IMR-90 (cell line): Measurements from ENCODE around the gene POLD4.

Experiments used
- BHLHE40 ChIP-seq: fragments of 150-350 bp; IDR thresholded peaks from 2 replicates; pipeline ENCODE4 v1.6.1; 2016; ENCODE audit warnings: mild to moderate bottlenecking, low read depth, low read length
- CEBPB ChIP-seq: IDR thresholded peaks from 2 replicates; pipeline ENCODE4 v1.6.1; 2012; ENCODE audit warnings: low read depth, low read length, improper control_type of control experiment
- MAFK ChIP-seq: IDR thresholded peaks from 2 replicates; pipeline ENCODE4 v1.6.1; 2012; ENCODE audit warnings: low read depth, low read length, improper control_type of control experiment
- MAZ ChIP-seq: IDR thresholded peaks from 2 replicates; pipeline ENCODE4 v1.6.1; 2012; ENCODE audit warnings: low read depth, mild to moderate bottlenecking, low read length, improper control_type of control experiment, moderate library complexity, borderline replicate concordance
- POLR2A ChIP-seq: IDR thresholded peaks from 2 replicates; pipeline ENCODE4 v1.6.1; 2012; ENCODE audit warnings: mild to moderate bottlenecking, low read depth, low read length
- RAD21 ChIP-seq: IDR thresholded peaks from 2 replicates; pipeline ENCODE4 v1.6.1; 2012; ENCODE audit warnings: low read length, improper control_type of control experiment
- RFX5 ChIP-seq: IDR thresholded peaks from 2 replicates; pipeline ENCODE4 v1.8.0; 2012; ENCODE audit warnings: low read depth, mild to moderate bottlenecking, low read length, moderate library complexity
- SMC3 ChIP-seq: fragments of 150-350 bp; IDR thresholded peaks from 2 replicates; pipeline ENCODE4 v1.6.1; 2016; ENCODE audit warnings: low read depth, mild to moderate bottlenecking, antibody characterized with exemption, low read length, moderate library complexity
- TF ChIP-seq, protein P1 (sequence below): conservative IDR thresholded peaks from 2 replicates; pipeline ENCODE4 v1.5.1; 2012; ENCODE audit warnings: mild to moderate bottlenecking, low read depth, low read length, improper control_type of control experiment
- TF ChIP-seq, protein P2 (sequence below): fragments of 150-350 bp; IDR thresholded peaks from 2 replicates; pipeline ENCODE4 v1.6.1; 2016; ENCODE audit warnings: low read depth, mild to moderate bottlenecking, low read length, moderate library complexity, borderline replicate concordance

DNA sequence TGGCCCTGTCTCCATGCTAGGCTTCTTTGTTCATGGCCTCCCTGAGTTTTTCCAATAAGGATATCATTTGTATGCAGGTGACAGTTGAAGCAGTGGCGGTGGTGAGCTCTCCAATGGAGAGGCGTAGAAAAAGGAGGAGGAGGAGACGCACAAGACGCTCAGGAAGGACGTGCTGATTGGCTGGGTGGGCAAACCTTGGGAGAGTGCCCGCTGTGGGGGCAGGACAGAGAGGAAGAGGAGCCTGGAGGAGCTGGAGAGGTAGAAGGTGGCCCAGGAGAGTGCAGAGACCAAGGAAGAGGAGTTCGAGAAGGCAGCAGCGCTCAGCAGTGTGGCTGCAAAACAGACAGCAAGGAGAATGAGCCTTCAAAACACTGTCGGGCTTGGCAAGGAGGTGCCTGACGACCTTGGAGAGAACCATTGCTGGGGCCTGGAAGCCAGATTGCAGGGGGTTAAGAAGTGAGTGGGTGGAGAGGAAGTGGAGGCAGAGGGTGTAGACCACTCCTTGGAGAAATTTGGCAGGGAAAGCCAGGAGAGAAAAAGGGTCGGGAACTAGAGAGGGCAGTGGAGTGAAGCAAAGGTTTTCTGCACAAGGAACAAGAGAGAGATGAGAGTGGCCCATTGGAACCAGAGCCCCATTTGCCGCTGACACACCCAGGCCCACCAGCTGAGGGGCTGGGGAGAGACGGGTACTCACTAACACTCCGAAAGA is 12.5 kb upstream of the POLD4 start:
- TF ChIP-seq, protein P1, sequence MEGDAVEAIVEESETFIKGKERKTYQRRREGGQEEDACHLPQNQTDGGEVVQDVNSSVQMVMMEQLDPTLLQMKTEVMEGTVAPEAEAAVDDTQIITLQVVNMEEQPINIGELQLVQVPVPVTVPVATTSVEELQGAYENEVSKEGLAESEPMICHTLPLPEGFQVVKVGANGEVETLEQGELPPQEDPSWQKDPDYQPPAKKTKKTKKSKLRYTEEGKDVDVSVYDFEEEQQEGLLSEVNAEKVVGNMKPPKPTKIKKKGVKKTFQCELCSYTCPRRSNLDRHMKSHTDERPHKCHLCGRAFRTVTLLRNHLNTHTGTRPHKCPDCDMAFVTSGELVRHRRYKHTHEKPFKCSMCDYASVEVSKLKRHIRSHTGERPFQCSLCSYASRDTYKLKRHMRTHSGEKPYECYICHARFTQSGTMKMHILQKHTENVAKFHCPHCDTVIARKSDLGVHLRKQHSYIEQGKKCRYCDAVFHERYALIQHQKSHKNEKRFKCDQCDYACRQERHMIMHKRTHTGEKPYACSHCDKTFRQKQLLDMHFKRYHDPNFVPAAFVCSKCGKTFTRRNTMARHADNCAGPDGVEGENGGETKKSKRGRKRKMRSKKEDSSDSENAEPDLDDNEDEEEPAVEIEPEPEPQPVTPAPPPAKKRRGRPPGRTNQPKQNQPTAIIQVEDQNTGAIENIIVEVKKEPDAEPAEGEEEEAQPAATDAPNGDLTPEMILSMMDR: no peak
- TF ChIP-seq POLR2A: no peak
- TF ChIP-seq SMC3: no peak
- TF ChIP-seq BHLHE40: no peak
- TF ChIP-seq RAD21: no peak
- no peak for TF ChIP-seq MAZ
- TF ChIP-seq MAFK: no peak
- TF ChIP-seq CEBPB: no peak
- TF ChIP-seq, protein P2, sequence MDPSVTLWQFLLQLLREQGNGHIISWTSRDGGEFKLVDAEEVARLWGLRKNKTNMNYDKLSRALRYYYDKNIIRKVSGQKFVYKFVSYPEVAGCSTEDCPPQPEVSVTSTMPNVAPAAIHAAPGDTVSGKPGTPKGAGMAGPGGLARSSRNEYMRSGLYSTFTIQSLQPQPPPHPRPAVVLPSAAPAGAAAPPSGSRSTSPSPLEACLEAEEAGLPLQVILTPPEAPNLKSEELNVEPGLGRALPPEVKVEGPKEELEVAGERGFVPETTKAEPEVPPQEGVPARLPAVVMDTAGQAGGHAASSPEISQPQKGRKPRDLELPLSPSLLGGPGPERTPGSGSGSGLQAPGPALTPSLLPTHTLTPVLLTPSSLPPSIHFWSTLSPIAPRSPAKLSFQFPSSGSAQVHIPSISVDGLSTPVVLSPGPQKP: no peak
- TF ChIP-seq RFX5: no peak
